Measurements from ENCODE around the gene NADSYN1. TPM values are rescaled to one million over a fixed set of nuclear protein-coding genes. Genes with fewer than 3 reads are reported as not detected.

Gene NADSYN1
- total and polyA plus RNA-seq, 2 of the 13 experiments (the other 11 are each of a cell fraction or from before 2014, with no cell fraction given) = 35.7 to 51.5 TPM

DNA sequence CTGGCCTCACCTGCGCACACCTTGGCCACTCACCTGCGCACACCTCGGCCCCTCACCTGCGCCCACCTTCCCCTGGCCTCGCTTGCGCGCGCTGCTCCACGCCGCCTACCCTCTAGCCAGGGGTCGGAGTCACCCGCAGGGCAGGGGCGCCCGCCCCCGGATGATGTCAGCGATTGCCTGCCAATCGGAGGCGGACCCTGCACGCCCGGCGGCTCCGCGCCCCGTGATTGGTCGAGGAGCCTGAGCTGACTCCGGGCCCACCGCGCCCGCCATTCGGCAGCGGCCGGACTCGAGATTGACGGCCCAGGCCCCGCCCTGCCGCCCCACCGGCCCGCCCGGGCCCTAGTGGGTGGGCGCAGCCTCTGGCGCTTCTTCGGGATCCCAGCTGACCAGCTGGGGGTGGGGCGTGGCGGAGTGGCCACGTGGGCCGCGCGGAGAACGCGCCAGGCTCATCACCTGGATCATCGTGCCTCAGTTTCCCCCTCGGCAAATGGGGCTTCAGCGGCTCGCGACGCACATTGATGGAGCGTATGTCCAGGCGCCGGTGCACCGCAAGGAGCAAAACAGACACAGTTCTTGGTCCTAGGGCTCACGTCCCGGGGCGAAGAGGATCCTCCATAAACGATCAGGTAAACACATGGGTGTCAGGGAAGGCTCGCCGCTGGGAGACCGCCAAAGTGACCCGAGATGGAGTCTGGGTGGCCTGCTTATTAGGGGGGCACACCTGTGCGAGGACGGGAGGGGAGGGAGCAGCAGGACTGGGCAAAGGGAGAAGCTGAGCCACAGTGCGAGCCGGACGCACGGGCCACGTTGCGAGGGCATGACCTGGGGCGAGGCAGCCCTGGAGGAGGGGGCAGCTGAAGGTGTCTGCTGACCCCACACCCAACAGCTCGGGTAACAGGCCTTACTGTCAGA is 4.5 kb upstream of the NADSYN1 start, which contains the start of gene DHCR7 (continued):
- TF ChIP-seq YY1 (IDR thresholded peaks at IDR 0.05; ENCODE audit: insufficient read depth, insufficient replicate concordance, low read depth, low read length) = peak; percentile 46
- 0 out of 2 replicates have a peak, but pooled peaks have one; percentile 15 for TF ChIP-seq ZNF205 (CRISPR knock-in tag; IDR thresholded peaks at IDR 0.05)
- no peak for TF ChIP-seq RBM22 (optimal IDR thresholded peaks at IDR 0.05; ENCODE audit: low read length)
- TF ChIP-seq, protein P1, sequence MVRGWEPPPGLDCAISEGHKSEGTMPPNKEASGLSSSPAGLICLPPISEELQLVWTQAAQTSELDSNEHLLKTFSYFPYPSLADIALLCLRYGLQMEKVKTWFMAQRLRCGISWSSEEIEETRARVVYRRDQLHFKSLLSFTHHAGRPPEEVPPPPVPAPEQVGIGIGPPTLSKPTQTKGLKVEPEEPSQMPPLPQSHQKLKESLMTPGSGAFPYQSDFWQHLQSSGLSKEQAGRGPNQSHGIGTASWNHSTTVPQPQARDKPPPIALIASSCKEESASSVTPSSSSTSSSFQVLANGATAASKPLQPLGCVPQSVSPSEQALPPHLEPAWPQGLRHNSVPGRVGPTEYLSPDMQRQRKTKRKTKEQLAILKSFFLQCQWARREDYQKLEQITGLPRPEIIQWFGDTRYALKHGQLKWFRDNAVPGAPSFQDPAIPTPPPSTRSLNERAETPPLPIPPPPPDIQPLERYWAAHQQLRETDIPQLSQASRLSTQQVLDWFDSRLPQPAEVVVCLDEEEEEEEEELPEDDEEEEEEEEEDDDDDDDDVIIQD (CRISPR knock-in tag; IDR thresholded peaks at IDR 0.05; ENCODE audit: low read depth) = 0 out of 2 replicates have a peak, but pooled peaks have one; percentile 38
- peak; percentile 34 for TF ChIP-seq ZBTB7A (CRISPR knock-in tag; IDR thresholded peaks at IDR 0.05)
- TF ChIP-seq, protein P2, sequence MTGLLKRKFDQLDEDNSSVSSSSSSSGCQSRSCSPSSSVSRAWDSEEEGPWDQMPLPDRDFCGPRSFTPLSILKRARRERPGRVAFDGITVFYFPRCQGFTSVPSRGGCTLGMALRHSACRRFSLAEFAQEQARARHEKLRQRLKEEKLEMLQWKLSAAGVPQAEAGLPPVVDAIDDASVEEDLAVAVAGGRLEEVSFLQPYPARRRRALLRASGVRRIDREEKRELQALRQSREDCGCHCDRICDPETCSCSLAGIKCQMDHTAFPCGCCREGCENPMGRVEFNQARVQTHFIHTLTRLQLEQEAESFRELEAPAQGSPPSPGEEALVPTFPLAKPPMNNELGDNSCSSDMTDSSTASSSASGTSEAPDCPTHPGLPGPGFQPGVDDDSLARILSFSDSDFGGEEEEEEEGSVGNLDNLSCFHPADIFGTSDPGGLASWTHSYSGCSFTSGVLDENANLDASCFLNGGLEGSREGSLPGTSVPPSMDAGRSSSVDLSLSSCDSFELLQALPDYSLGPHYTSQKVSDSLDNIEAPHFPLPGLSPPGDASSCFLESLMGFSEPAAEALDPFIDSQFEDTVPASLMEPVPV (CRISPR knock-in tag; IDR thresholded peaks at IDR 0.05) = no peak; the same call in 1 of the 2 replicates
- TF ChIP-seq RBFOX2 (IDR thresholded peaks at IDR 0.05; ENCODE audit: low read depth, low read length) = peak; percentile 86
- TF ChIP-seq, protein P3, sequence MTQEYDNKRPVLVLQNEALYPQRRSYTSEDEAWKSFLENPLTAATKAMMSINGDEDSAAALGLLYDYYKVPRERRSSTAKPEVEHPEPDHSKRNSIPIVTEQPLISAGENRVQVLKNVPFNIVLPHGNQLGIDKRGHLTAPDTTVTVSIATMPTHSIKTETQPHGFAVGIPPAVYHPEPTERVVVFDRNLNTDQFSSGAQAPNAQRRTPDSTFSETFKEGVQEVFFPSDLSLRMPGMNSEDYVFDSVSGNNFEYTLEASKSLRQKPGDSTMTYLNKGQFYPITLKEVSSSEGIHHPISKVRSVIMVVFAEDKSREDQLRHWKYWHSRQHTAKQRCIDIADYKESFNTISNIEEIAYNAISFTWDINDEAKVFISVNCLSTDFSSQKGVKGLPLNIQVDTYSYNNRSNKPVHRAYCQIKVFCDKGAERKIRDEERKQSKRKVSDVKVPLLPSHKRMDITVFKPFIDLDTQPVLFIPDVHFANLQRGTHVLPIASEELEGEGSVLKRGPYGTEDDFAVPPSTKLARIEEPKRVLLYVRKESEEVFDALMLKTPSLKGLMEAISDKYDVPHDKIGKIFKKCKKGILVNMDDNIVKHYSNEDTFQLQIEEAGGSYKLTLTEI (CRISPR knock-in tag; conservative IDR thresholded peaks at IDR 0.05) = no peak
- TF ChIP-seq HNF4G (IDR thresholded peaks at IDR 0.05; ENCODE audit: borderline replicate concordance, low read depth, low read length) = no peak
- TF ChIP-seq HNF4G (CRISPR knock-in tag; IDR thresholded peaks at IDR 0.05; ENCODE audit: borderline replicate concordance, low read depth) = no peak; the same call in 1 of the 2 replicates
- TF ChIP-seq ZNF781 (CRISPR knock-in tag; IDR thresholded peaks at IDR 0.05; ENCODE audit: borderline replicate concordance, not compliant biosample characterization) = no peak
- no peak for TF ChIP-seq EHMT2 (IDR thresholded peaks at IDR 0.05; ENCODE audit: borderline replicate concordance, low read depth, low read length)
- TF ChIP-seq RFXANK (CRISPR knock-in tag; IDR thresholded peaks at IDR 0.05) = no peak
- TF ChIP-seq SRF (IDR thresholded peaks at IDR 0.05; ENCODE audit: low read depth, low read length) = no peak
- peak; percentile 78 for TF ChIP-seq KDM2A (CRISPR knock-in tag; IDR thresholded peaks at IDR 0.05; ENCODE audit: borderline replicate concordance, low read depth)
- TF ChIP-seq, protein P4, sequence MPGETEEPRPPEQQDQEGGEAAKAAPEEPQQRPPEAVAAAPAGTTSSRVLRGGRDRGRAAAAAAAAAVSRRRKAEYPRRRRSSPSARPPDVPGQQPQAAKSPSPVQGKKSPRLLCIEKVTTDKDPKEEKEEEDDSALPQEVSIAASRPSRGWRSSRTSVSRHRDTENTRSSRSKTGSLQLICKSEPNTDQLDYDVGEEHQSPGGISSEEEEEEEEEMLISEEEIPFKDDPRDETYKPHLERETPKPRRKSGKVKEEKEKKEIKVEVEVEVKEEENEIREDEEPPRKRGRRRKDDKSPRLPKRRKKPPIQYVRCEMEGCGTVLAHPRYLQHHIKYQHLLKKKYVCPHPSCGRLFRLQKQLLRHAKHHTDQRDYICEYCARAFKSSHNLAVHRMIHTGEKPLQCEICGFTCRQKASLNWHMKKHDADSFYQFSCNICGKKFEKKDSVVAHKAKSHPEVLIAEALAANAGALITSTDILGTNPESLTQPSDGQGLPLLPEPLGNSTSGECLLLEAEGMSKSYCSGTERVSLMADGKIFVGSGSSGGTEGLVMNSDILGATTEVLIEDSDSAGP (CRISPR knock-in tag; IDR thresholded peaks at IDR 0.05; ENCODE audit: borderline replicate concordance) = peak; percentile 88
- TF ChIP-seq ZFP37 (CRISPR knock-in tag; IDR thresholded peaks at IDR 0.05; ENCODE audit: borderline replicate concordance) = no peak
- TF ChIP-seq TBP (CRISPR knock-in tag; IDR thresholded peaks at IDR 0.05) = 0 out of 2 replicates have a peak, but pooled peaks have one; percentile 91
- TF ChIP-seq KDM1A (CRISPR knock-in tag; IDR thresholded peaks at IDR 0.05) = no peak
- TF ChIP-seq PHF21A (CRISPR knock-in tag; IDR thresholded peaks at IDR 0.05) = peak; percentile 74; the same call in 1 of the 2 replicates
- TF ChIP-seq, protein P5, sequence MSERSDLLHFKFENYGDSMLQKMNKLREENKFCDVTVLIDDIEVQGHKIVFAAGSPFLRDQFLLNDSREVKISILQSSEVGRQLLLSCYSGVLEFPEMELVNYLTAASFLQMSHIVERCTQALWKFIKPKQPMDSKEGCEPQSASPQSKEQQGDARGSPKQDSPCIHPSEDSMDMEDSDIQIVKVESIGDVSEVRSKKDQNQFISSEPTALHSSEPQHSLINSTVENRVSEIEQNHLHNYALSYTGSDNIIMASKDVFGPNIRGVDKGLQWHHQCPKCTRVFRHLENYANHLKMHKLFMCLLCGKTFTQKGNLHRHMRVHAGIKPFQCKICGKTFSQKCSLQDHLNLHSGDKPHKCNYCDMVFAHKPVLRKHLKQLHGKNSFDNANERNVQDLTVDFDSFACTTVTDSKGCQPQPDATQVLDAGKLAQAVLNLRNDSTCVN (CRISPR knock-in tag; IDR thresholded peaks at IDR 0.05; ENCODE audit: borderline replicate concordance) = peak; percentile 33; the same call in 1 of the 2 replicates
